Chondrocyte (in vitro differentiated cells): ENCODE results near the gene SLC1A7. TPM values are rescaled to one million over a fixed set of nuclear protein-coding genes. Genes with fewer than 3 reads are reported as not detected.

Experiments
- DNase-seq: peaks from one replicate; pipeline ENCODE4 v3.0.0; 2021; ENCODE audit warnings: mixed read lengths, low spot score
- H3K27ac Mint-ChIP-seq: one replicate; pipeline ENCODE4 v1.8.0; 2021; ENCODE audit warnings: mild to moderate bottlenecking, moderate library complexity, mixed read lengths; ENCODE audit not compliant: unreplicated experiment
- H3K27me3 Mint-ChIP-seq: 2 replicates; pipeline ENCODE4 v1.8.0; 2021; ENCODE audit warnings: low read depth, mixed read lengths
- H3K36me3 Mint-ChIP-seq: 2 replicates; pipeline ENCODE4 v1.8.0; 2021; ENCODE audit warnings: low read depth, mixed read lengths
- H3K4me1 Mint-ChIP-seq: 2 replicates; pipeline ENCODE4 v1.8.0; 2021; ENCODE audit warnings: low read depth, mild to moderate bottlenecking, mixed read lengths
- H3K4me3 Mint-ChIP-seq: one replicate; pipeline ENCODE4 v1.8.0; 2021; ENCODE audit warnings: mild to moderate bottlenecking, moderate library complexity, mixed read lengths; ENCODE audit not compliant: unreplicated experiment
- H3K9me3 Mint-ChIP-seq: 2 replicates; pipeline ENCODE4 v1.8.0; 2021; ENCODE audit warnings: low read depth, mixed read lengths
- CTCF ChIP-seq: fragments of 200-600 bp; sonication (generic); IDR thresholded peaks from 2 replicates; pipeline ENCODE4 v1.5.0; 2021; ENCODE audit warnings: antibody characterized with exemption, mild to moderate bottlenecking, moderate library complexity
- total RNA-seq: library from RNA; stranded (reverse); gene quantifications from 3 replicates; pipeline ENCODE4 v1.2.1, GENCODE V29; 2021

The SLC1A7 gene
- total RNA-seq, 1 donor from 2014 or later, result not detected

- Mint-ChIP-seq H3K4me1 (no peaks in the 10 kb centered on the region), H3K9me3 (no peaks in the 10 kb centered on the region), H3K27ac (no peak overlapping the region), H3K27me3 (no peaks in the 10 kb centered on the region), H3K36me3 (peaks cover 7% of the 10 kb centered on the region), H3K4me3 (no peak overlapping the region)
- no peak for TF ChIP-seq CTCF
- DNase-seq, result peak; percentile 85
Measured at GRCh38 chr1:53080769-53081168, 61.7 kb downstream of the SLC1A7 start.

GRCh38 chr1:53080041-53080440 lies 62.4 kb downstream of the SLC1A7 start:
- Mint-ChIP-seq H3K4me1 (no peaks in the 10 kb centered on the region), H3K27me3 (no peaks in the 10 kb centered on the region), H3K36me3 (peaks cover 8% of the 10 kb centered on the region), H3K27ac (no peak overlapping the region), H3K9me3 (no peaks in the 10 kb centered on the region), H3K4me3 (no peak overlapping the region)
- peak; percentile 25 for DNase-seq
- TF ChIP-seq CTCF, result no peak

GRCh38 chr1:53079251-53079650 lies 63.2 kb downstream of the SLC1A7 start:
- H3K27me3 Mint-ChIP-seq, result no peaks in the 10 kb centered on the region
- peaks cover 4% of the 10 kb centered on the region for H3K36me3 Mint-ChIP-seq
- no peaks in the 10 kb centered on the region for H3K4me1 Mint-ChIP-seq
- TF ChIP-seq CTCF, result no peak
- DNase-seq, result peak; percentile 65
- H3K27ac Mint-ChIP-seq, result no peak overlapping the region
- no peak overlapping the region for H3K4me3 Mint-ChIP-seq
- no peaks in the 10 kb centered on the region for H3K9me3 Mint-ChIP-seq

- H3K36me3 Mint-ChIP-seq, result peaks cover 4% of the 10 kb centered on the region
Measured at GRCh38 chr1:53078333-53079101, 63.9 kb downstream of the SLC1A7 start.

GRCh38 chr1:53077599-53077965 lies 64.9 kb downstream of the SLC1A7 start:
- peak; percentile 67 for DNase-seq
- Mint-ChIP-seq H3K27me3 (no peaks in the 10 kb centered on the region), H3K4me3 (no peak overlapping the region), H3K36me3 (peaks cover 4% of the 10 kb centered on the region), H3K9me3 (no peaks in the 10 kb centered on the region), H3K27ac (no peak overlapping the region), H3K4me1 (no peaks in the 10 kb centered on the region)
- TF ChIP-seq CTCF, result no peak

More at GRCh38 chr1:53078333-53079101, 63.9 kb downstream of the SLC1A7 start:
- H3K27me3 Mint-ChIP-seq, result no peaks in the 10 kb centered on the region
- H3K9me3 Mint-ChIP-seq, result no peaks in the 10 kb centered on the region
- peak; percentile 87 for DNase-seq
- no peaks in the 10 kb centered on the region for H3K4me1 Mint-ChIP-seq
- no peak overlapping the region for H3K4me3 Mint-ChIP-seq
- no peak overlapping the region for H3K27ac Mint-ChIP-seq
- TF ChIP-seq CTCF, result no peak
